K562 (cell line): ENCODE measurements around the gene NAT14. TPM values are rescaled to one million over a fixed set of nuclear protein-coding genes. Genes with fewer than 3 reads are reported as not detected.

Source experiments
- ATAC-seq: fragments of 200-7000 bp; cut with Tn5 transposase; 3 replicates; pipeline ENCODE4 v1.9.1; 2020; ENCODE audit warnings: moderate library complexity
- BruUV-seq: library from RNA; stranded (reverse); fragments of 400-500 nt; replicated peaks from 2 replicates; lab custom pipeline; 2021; lab: Mats Ljungman, UMichigan
- CTCF ChIA-PET: fragments of 300-600 bp; formaldehyde crosslinking; extraction: SDS; loops from one replicate; lab custom pipeline; 2021; ENCODE audit warnings: low intra/inter-chr PET ratio; lab: Yijun Ruan, JAX
- POLR2A ChIA-PET: fragments of 300-600, 350-650 bp; sonication (Branson Sonifier 250); formaldehyde crosslinking; extraction: SDS; loops from one replicate; lab custom pipeline; 2021; ENCODE audit warnings: antibody characterized with exemption, inconsistent platforms; lab: Yijun Ruan, JAX
- DNase-seq, 4 experiments: peaks; one replicate each; pipeline versions ENCODE4 v3.0.0 to v3.0.0-alpha.2; 2011 to 2018; ENCODE audit warnings: low spot score in 3 of 4, mixed read lengths in 3 of 4; ENCODE audit errors: extremely low read depth in 1 of 4
- FAIRE-seq: peaks from 2 replicates; lab custom pipeline; 2011; peaks lifted over from hg19 to GRCh38; lab: Jason Lieb, UNC
- H2AFZ ChIP-seq: 2 replicates; pipeline ENCODE4 v1.6.0; 2011; ENCODE audit warnings: low read depth, low read length, control low read depth, inconsistent platforms
- H3K27ac ChIP-seq: fragments of 200-600 bp; 3 replicates; pipeline ENCODE4 v1.8.0; 2011; ENCODE audit warnings: low read depth, mild to moderate bottlenecking, control low read depth, inconsistent platforms, low read length, moderate library complexity, mixed read lengths; ENCODE audit errors: extremely low read depth
- H3K27me3 ChIP-seq, 2 experiments: fragments of 300-600 bp in 1 of 2; 2 replicates in 1 of 2; 3 replicates in 1 of 2; pipeline versions ENCODE4 v1.6.0 to v1.8.0; 2011; ENCODE audit warnings: inconsistent platforms in 2 of 2, low read length in 2 of 2, mild to moderate bottlenecking in 1 of 2, mixed read lengths in 1 of 2, moderate library complexity in 1 of 2; ENCODE audit not compliant: control insufficient read depth in 2 of 2, insufficient read depth in 2 of 2
- H3K36me3 ChIP-seq: fragments of 300-600 bp; 3 replicates; pipeline ENCODE4 v1.8.0; 2011; ENCODE audit warnings: mild to moderate bottlenecking, low read length, inconsistent platforms; ENCODE audit not compliant: control insufficient read depth, insufficient read depth
- H3K4me1 ChIP-seq, 2 experiments: fragments of 200-600 bp in 1 of 2; replicated peaks in 1 of 2; 2 replicates in 1 of 2; 3 replicates in 1 of 2; pipeline versions ENCODE4 v1.5.1 to v1.8.0; 2011; ENCODE audit warnings: inconsistent platforms in 2 of 2, low read length in 2 of 2, mild to moderate bottlenecking in 1 of 2, mixed read lengths in 1 of 2, moderate library complexity in 1 of 2; ENCODE audit not compliant: control insufficient read depth in 2 of 2, insufficient read depth in 2 of 2
- H3K4me2 ChIP-seq: 2 replicates; pipeline ENCODE4 v1.6.1; 2011; ENCODE audit warnings: low read length, control low read depth, inconsistent platforms, mixed read lengths; ENCODE audit not compliant: insufficient read depth
- H3K4me3 ChIP-seq: fragments of 200-600 bp; sonication (generic), shearing (Covaris generic); 2 replicates; pipeline ENCODE4 v1.5.1; 2016; ENCODE audit warnings: control low read depth, inconsistent platforms
- H3K79me2 ChIP-seq: fragments of 200-600 bp; 3 replicates; pipeline ENCODE4 v1.8.0; 2011; ENCODE audit warnings: low read length, inconsistent platforms; ENCODE audit not compliant: control insufficient read depth, insufficient read depth
- H3K9ac ChIP-seq, 2 experiments: 2 replicates each; pipeline versions ENCODE4 v1.6.0 to v1.6.1; 2011; ENCODE audit warnings: low read depth in 2 of 2, low read length in 2 of 2, control low read depth in 1 of 2, inconsistent platforms in 1 of 2, mild to moderate bottlenecking in 1 of 2, mixed read lengths in 1 of 2; ENCODE audit not compliant: insufficient read depth in 1 of 2
- H3K9me1 ChIP-seq: one replicate; pipeline ENCODE4 v1.6.0; 2011; ENCODE audit warnings: inconsistent platforms, mild to moderate bottlenecking, low read length, moderate library complexity; ENCODE audit not compliant: control insufficient read depth, insufficient read depth
- H3K9me3 ChIP-seq: replicated peaks from 2 replicates; pipeline ENCODE4 v1.5.1; 2011; ENCODE audit warnings: low read depth, low read length, inconsistent platforms; ENCODE audit not compliant: control insufficient read depth, insufficient read depth
- H4K20me1 ChIP-seq: replicated peaks from 2 replicates; pipeline ENCODE4 v1.6.1; 2011; ENCODE audit warnings: low read length, inconsistent platforms, mixed read lengths; ENCODE audit not compliant: control insufficient read depth, insufficient read depth
- CBX5 ChIP-seq: IDR thresholded peaks from 2 replicates; pipeline ENCODE4 v1.6.1; 2014; ENCODE audit warnings: low read depth, borderline replicate concordance
- CTBP1 ChIP-seq: fragments of 450-650 bp; IDR thresholded peaks from 2 replicates; pipeline ENCODE4 v1.6.1; 2016; ENCODE audit warnings: borderline replicate concordance
- EGR1 ChIP-seq: fragments of 450-650 bp; conservative IDR thresholded peaks from 2 replicates; pipeline ENCODE4 v1.6.1; 2017; ENCODE audit warnings: mild to moderate bottlenecking
- JUND ChIP-seq, 2 experiments: IDR thresholded peaks; 2 replicates in 1 of 2; 3 replicates in 1 of 2; pipeline ENCODE4 v1.6.1; 2011; ENCODE audit warnings: borderline replicate concordance in 2 of 2, low read depth in 2 of 2, low read length in 2 of 2, improper control_type of control experiment in 1 of 2, missing biosample characterization in 1 of 2, missing genetic modification characterization in 1 of 2, missing genetic modification reagents in 1 of 2
- RHOXF2B ChIP-seq: fragments of 250-450 bp; sonication (Bioruptor Pico); conservative IDR thresholded peaks from 2 replicates; pipeline ENCODE4 v1.5.1; 2021
- SMARCA5 ChIP-seq: fragments of 450-650 bp; IDR thresholded peaks from 2 replicates; pipeline ENCODE4 v1.6.1; 2016
- ZNF316 ChIP-seq: fragments of 450-650 bp; IDR thresholded peaks from 2 replicates; pipeline ENCODE4 v1.6.1; 2016
- ZNF717 ChIP-seq: fragments of 250-450 bp; sonication (Bioruptor Pico); IDR thresholded peaks from 2 replicates; pipeline ENCODE4 v1.5.0; 2021
- WGBS: fragments of 100-300 bp; shearing (Covaris generic); methylation state at CpG from one replicate; pipeline ENCODE4 v1.1.6; 2016; ENCODE audit warnings: low coverage, mixed read lengths; ENCODE audit not compliant: insufficient coverage; ENCODE audit errors: missing lambda C conversion rate; 5-methylcytosine and 5-hydroxymethylcytosine counted together
- in situ Hi-C: fragments of 300-500 bp; cut with MboI; formaldehyde crosslinking; loops from 4 replicates; pipeline ENCODE4 v1.15.0; 2018; ENCODE audit warnings: inconsistent platforms, mixed read lengths
- intact Hi-C: fragments of 100-400 bp; cut with micrococcal nuclease; formaldehyde crosslinking; loops from 2 replicates; pipeline ENCODE4 v1.14.2; 2022
- polyA plus RNA-seq, 8 experiments: library from polyadenylated mRNA; depleted of rRNA in 4 of 8; stranded (reverse) in 5 of 8; unstranded in 3 of 8; fragments of >200 nt; fragmentation: Nextera tagmentation in 2 of 8; fragmentation: Illumina TruSeq in 1 of 8; extraction: Ambion mirVana in 2 of 8; extraction: Trizol in 1 of 8; gene quantifications; 2 replicates each; pipeline versions ENCODE4 v1.2.1 to v1.2.3, GENCODE V29; 2011 to 2014; ENCODE audit warnings: inconsistent platforms in 1 of 8, missing spikeins in 1 of 8
- total RNA-seq, 7 experiments: library from RNA; depleted of rRNA in 6 of 7; stranded (reverse); fragments of >200 nt in 6 of 7; fragmentation: Illumina TruSeq in 2 of 7; extraction: Trizol in 2 of 7; gene quantifications; 2 replicates each; pipeline versions ENCODE4 v1.2.1 to v1.2.3, GENCODE V29; 2011 to 2021; ENCODE audit warnings: low replicate concordance in 1 of 7
- TF ChIP-seq, protein P1 (sequence below): fragments of 450-650 bp; conservative IDR thresholded peaks from 2 replicates; pipeline ENCODE4 v1.6.1; 2016; ENCODE audit warnings: missing genetic modification characterization, low read depth, mild to moderate bottlenecking, control low read depth, missing compliant biosample characterization
- TF ChIP-seq, protein P2 (sequence below): sonication (generic); formaldehyde crosslinking; IDR thresholded peaks from 2 replicates; pipeline ENCODE4 v1.8.1; 2023; ENCODE audit warnings: mild to moderate bottlenecking, missing genetic modification reagents

The NAT14 gene
- total and polyA plus RNA-seq, 9 of the 15 experiments (the other 6 are each of a cell fraction or from before 2014, with no cell fraction given): 2.4 to 77.0 (median 26.7) TPM

DNA sequence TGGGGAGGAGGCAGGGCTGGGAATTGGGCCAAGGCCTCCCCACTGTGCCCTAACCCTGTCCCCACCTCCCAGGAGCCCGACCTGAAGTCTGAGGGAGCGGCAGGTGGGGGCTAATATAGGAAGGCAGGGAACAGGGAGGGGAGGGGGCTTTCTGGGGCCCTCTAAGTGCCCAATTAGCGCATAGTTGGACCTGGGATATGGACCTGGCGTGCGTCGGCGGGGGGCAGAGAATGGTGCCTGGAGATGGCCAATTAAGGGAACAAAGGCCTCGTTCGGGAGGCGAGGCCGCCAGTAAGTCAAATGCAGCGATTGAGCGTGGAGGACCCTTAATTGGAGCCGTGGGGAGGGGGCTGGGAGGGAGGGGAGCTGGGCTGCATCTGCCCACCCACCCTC lies 20.3 kb upstream of the NAT14 start, which contains the start of gene C19orf85:
C19orf85 (minus strand) TSS at position 90 of the 393 bp plus-strand sequence. CDS start 197 bp downstream, outside the sequence.
- Histone ChIP-seq H3K9ac (peak within 1 kb of the TSS in 1 of 2 experiments; percentile 53; a peak in 2 of 4 replicates), H3K4me2 (no peak within 1 kb of the TSS), H3K9me1 (no peaks in the 10 kb centered on the region), H3K27ac (no peak within 1 kb of the TSS), H3K36me3 (peaks cover 4% of the 10 kb centered on the region; the same call in 2 of the 3 replicates), H4K20me1 (no peaks in the 10 kb centered on the region), H3K79me2 (peaks cover 21% of the 10 kb centered on the region), H3K9me3 (no peaks in the 10 kb centered on the region), H3K4me3 (no peak within 1 kb of the TSS), H3K27me3 (no peaks in the 10 kb centered on the region), H3K4me1 (peaks cover 37 to 77% of the 10 kb centered on the region in 2 experiments; a peak in 4 of 5 replicates), H2AFZ (no peak within 1 kb of the TSS)
- in situ Hi-C loops: no loop called here
- no peak for FAIRE-seq
- DNase-seq: no peak
- TF ChIP-seq CTBP1 (no peak), EGR1 (no peak), ZNF316 (no peak), CBX5 (no peak), ZNF717 (CRISPR knock-in tag) (no peak)
- intact Hi-C loops: no loop called here
- 79% methylated on average over 9 of the region's 14 CpGs for WGBS
- ChIA-PET CTCF (no interaction called here), POLR2A (no interaction called here)
- ATAC-seq: no peak
- no TSS peak for BruUV-seq

DNA sequence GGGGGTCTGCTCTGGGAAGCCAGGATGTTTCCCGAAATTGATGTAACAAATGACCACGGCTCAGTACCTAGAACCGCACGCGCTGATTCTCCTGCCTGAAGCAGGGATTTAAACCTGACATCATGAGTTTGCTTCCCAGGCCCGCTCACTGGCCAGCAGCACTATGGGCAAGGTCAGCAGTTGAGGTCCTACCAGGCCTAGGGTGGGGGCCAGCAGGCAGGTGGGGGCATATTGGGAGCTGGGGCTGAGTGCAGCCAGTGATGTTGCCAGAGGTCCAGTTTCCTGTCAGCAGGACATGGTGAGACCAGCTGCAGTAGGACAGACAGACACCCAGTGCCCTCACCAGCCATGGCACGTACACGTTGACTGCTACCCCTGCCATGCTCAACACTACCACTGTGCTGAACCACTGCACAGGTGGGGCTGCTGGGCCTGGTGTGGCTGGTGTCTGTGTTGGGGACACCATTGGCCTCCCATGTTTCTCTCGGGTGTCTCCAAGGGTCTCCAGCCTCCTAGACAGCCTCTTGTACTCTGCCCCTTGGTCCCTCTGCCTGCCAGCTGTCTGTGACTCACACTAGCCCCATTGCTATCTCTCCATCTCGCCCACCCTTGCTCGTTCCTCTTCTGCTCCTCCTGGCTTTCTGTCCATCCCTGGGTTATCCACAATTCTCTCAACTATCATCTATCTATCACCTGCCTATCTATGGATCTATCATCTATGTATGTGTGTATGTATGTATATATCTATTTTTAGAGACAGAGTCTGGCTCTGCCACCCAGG lies 19.3 kb upstream of the NAT14 start:
- 82% methylated on average over 11 of the region's 11 CpGs for WGBS
- Histone ChIP-seq H3K79me2 (peaks cover 11% of the 10 kb centered on the region), H4K20me1 (no peaks in the 10 kb centered on the region), H3K36me3 (no peaks in the 10 kb centered on the region), H3K9ac (peak overlapping the region in 1 of 2 experiments; percentile 53; a peak in 2 of 4 replicates), H3K27me3 (no peaks in the 10 kb centered on the region), H3K9me1 (no peaks in the 10 kb centered on the region), H2AFZ (no peak overlapping the region), H3K4me1 (peaks cover 27 to 73% of the 10 kb centered on the region in 2 experiments; a peak in 4 of 5 replicates), H3K27ac (no peak overlapping the region), H3K4me3 (no peak overlapping the region), H3K4me2 (no peak overlapping the region), H3K9me3 (no peaks in the 10 kb centered on the region)
- DNase-seq (no peak), ATAC-seq (no peak), FAIRE-seq (no peak)
- intact Hi-C loops: loop anchor here (2.0 kb wide), 1 partner anchor 39 kb away; no protein-coding TSS in a partner anchor
- BruUV-seq: no TSS peak
- CTCF ChIA-PET: no interaction called here
- in situ Hi-C loops: no loop called here
- POLR2A ChIA-PET: interaction anchor here (0.6 kb wide), 1 partner anchor 14 kb away, joined by 3 read pairs; no protein-coding TSS in a partner anchor
- TF ChIP-seq, protein P1, sequence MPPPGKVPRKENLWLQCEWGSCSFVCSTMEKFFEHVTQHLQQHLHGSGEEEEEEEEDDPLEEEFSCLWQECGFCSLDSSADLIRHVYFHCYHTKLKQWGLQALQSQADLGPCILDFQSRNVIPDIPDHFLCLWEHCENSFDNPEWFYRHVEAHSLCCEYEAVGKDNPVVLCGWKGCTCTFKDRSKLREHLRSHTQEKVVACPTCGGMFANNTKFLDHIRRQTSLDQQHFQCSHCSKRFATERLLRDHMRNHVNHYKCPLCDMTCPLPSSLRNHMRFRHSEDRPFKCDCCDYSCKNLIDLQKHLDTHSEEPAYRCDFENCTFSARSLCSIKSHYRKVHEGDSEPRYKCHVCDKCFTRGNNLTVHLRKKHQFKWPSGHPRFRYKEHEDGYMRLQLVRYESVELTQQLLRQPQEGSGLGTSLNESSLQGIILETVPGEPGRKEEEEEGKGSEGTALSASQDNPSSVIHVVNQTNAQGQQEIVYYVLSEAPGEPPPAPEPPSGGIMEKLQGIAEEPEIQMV (tag): no peak
- TF ChIP-seq JUND (IDR thresholded peaks at IDR 0.05; ENCODE audit: borderline replicate concordance, low read depth, low read length): peak; percentile 68
- TF ChIP-seq JUND (tag; IDR thresholded peaks at IDR 0.05; ENCODE audit: borderline replicate concordance, low read depth, low read length): 0 out of 3 replicates have a peak, but pooled peaks have one; percentile 13
- no peak for TF ChIP-seq RHOXF2B (CRISPR knock-in tag)
- TF ChIP-seq, protein P2, sequence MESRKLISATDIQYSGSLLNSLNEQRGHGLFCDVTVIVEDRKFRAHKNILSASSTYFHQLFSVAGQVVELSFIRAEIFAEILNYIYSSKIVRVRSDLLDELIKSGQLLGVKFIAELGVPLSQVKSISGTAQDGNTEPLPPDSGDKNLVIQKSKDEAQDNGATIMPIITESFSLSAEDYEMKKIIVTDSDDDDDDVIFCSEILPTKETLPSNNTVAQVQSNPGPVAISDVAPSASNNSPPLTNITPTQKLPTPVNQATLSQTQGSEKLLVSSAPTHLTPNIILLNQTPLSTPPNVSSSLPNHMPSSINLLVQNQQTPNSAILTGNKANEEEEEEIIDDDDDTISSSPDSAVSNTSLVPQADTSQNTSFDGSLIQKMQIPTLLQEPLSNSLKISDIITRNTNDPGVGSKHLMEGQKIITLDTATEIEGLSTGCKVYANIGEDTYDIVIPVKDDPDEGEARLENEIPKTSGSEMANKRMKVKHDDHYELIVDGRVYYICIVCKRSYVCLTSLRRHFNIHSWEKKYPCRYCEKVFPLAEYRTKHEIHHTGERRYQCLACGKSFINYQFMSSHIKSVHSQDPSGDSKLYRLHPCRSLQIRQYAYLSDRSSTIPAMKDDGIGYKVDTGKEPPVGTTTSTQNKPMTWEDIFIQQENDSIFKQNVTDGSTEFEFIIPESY (CRISPR knock-in tag): 0 out of 2 replicates have a peak, but pooled peaks have one; percentile 25
- no peak for TF ChIP-seq SMARCA5
